ENCODE results near the gene DVL2.

- no peak for TF ChIP-seq CTCF (IDR thresholded peaks at IDR 0.05; ENCODE audit: low read depth, low read length)
- no peak for TF ChIP-seq POLR2A (IDR thresholded peaks at IDR 0.05; ENCODE audit: extremely low read depth, insufficient read length)
- TF ChIP-seq MYC (IDR thresholded peaks at IDR 0.05; ENCODE audit: low read depth, low read length): no peak
- no peak for TF ChIP-seq MAX (IDR thresholded peaks at IDR 0.05; ENCODE audit: low read depth, low read length)
These were observed 22.6 kb upstream of the DVL2 start for GRCh38 chr17:7256766-7257456.

Data from NB4 (cell line).